Measurements from ENCODE around the gene AMIGO3. TPM values are rescaled to one million over a fixed set of nuclear protein-coding genes. Genes with fewer than 3 reads are reported as not detected.

The AMIGO3 gene
- total and polyA plus RNA-seq, 2 of the 8 experiments (the other 6 are each of a cell fraction or from before 2014, with no cell fraction given), result 1.6 to 8.8 TPM

GRCh38 chr3:49673715-49674496, 45.6 kb downstream of the AMIGO3 start, which contains the start of gene APEH (continued):
- no peak for TF ChIP-seq YY1 (IDR thresholded peaks at IDR 0.05; ENCODE audit: low read depth, low read length)
- TF ChIP-seq TCF12 (IDR thresholded peaks at IDR 0.05; ENCODE audit: low read depth, low read length), result no peak
- 0 out of 3 replicates have a peak, but pooled peaks of 1 of the 2 experiments have one; percentile 6 for TF ChIP-seq EP300 (IDR thresholded peaks at IDR 0.05; ENCODE audit: borderline replicate concordance in 1 of 2, low read depth in 2 of 2, low read length in 2 of 2)
- no peak for TF ChIP-seq SIX5 (IDR thresholded peaks at IDR 0.05; ENCODE audit: low read depth, low read length)
- TF ChIP-seq SIN3A (conservative IDR thresholded peaks at IDR 0.05 in 1 of 2, IDR thresholded peaks at IDR 0.05 in 1 of 2; ENCODE audit: low read depth in 1 of 2, low read length in 2 of 2), result peak; percentile 47 to 82; a peak in 2 of 4 replicates
- peak; percentile 93 for TF ChIP-seq GABPA (IDR thresholded peaks at IDR 0.05; ENCODE audit: borderline replicate concordance, insufficient read depth, low read length)
- TF ChIP-seq ZNF274 (IDR thresholded peaks at IDR 0.05; ENCODE audit: borderline replicate concordance, extremely low read depth, low read length), result no peak
- no peak for TF ChIP-seq SUZ12 (IDR thresholded peaks at IDR 0.05; ENCODE audit: low read length)
- no peak for TF ChIP-seq RNF2 (IDR thresholded peaks at IDR 0.05; ENCODE audit: borderline replicate concordance, low read depth, low read length, missing control alignments, poor library complexity, severe bottlenecking)
- TF ChIP-seq, protein P1, sequence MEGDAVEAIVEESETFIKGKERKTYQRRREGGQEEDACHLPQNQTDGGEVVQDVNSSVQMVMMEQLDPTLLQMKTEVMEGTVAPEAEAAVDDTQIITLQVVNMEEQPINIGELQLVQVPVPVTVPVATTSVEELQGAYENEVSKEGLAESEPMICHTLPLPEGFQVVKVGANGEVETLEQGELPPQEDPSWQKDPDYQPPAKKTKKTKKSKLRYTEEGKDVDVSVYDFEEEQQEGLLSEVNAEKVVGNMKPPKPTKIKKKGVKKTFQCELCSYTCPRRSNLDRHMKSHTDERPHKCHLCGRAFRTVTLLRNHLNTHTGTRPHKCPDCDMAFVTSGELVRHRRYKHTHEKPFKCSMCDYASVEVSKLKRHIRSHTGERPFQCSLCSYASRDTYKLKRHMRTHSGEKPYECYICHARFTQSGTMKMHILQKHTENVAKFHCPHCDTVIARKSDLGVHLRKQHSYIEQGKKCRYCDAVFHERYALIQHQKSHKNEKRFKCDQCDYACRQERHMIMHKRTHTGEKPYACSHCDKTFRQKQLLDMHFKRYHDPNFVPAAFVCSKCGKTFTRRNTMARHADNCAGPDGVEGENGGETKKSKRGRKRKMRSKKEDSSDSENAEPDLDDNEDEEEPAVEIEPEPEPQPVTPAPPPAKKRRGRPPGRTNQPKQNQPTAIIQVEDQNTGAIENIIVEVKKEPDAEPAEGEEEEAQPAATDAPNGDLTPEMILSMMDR (IDR thresholded peaks at IDR 0.05; ENCODE audit: control extremely low read depth in 1 of 3, insufficient read depth in 1 of 3, low read depth in 1 of 3, low read length in 3 of 3), result no peak
- TF ChIP-seq SP1 (IDR thresholded peaks at IDR 0.05; ENCODE audit: low read depth, low read length), result peak; percentile 62
- peak; percentile 24; the same call in 1 of the 2 replicates for TF ChIP-seq CREB1 (IDR thresholded peaks at IDR 0.05)
- no peak for TF ChIP-seq RAD21 (IDR thresholded peaks at IDR 0.05 in 1 of 2, conservative IDR thresholded peaks at IDR 0.05 in 1 of 2; ENCODE audit: low read depth in 2 of 2, low read length in 2 of 2)
- no peak for TF ChIP-seq TAF7 (optimal IDR thresholded peaks at IDR 0.05; ENCODE audit: borderline replicate concordance, low read depth, low read length)
- no peak for TF ChIP-seq NANOG (IDR thresholded peaks at IDR 0.05; ENCODE audit: insufficient read depth, low read depth, low read length, poor library complexity, severe bottlenecking)
- TF ChIP-seq SAP30 (IDR thresholded peaks at IDR 0.05; ENCODE audit: insufficient read depth, insufficient replicate concordance, low read length), result no peak
- no peak; the same call in none of the 2 replicates for TF ChIP-seq BACH1 (IDR thresholded peaks at IDR 0.05; ENCODE audit: low read length)
- no peak for TF ChIP-seq GTF2F1 (IDR thresholded peaks at IDR 0.05; ENCODE audit: borderline replicate concordance, low read depth, low read length)
- no peak for TF ChIP-seq CHD1 (IDR thresholded peaks at IDR 0.05; ENCODE audit: low read depth, low read length)
